Stomach (tissue), 9 donors: ENCODE results near the gene SLC24A3. TPM values are rescaled to one million over a fixed set of nuclear protein-coding genes. Genes with fewer than 3 reads are reported as not detected.

Experiments used
- DNase-seq, 2 donors: peaks; one replicate each; pipeline versions ENCODE4 v3.0.0 to v3.0.0-alpha.2; 2013 to 2019
- H3K27ac ChIP-seq, 5 donors: fragments of 200-600 bp in 4 of 5; sonication (generic) in 4 of 5; one replicate each; pipeline ENCODE4 v1.5.1; 2013 to 2019; ENCODE audit warnings: mild to moderate bottlenecking in 1 of 5, moderate library complexity in 1 of 5
- H3K27me3 ChIP-seq, 3 donors: fragments of 200-600 bp; sonication (generic); one replicate each; pipeline ENCODE4 v1.5.1; 2017 to 2019; ENCODE audit warnings: mixed run types in 1 of 3
- H3K36me3 ChIP-seq, 4 donors: fragments of 200-600 bp; sonication (generic); 1 replicate in 3 of 4; 2 replicates in 1 of 4; pipeline ENCODE4 v1.5.1; 2016 to 2019
- H3K4me1 ChIP-seq, 4 donors: fragments of 200-600 bp; sonication (generic); one replicate each; pipeline ENCODE4 v1.5.1; 2016 to 2019
- H3K4me3 ChIP-seq, 4 donors: fragments of 200-600 bp; sonication (generic) in 3 of 4; one replicate each; pipeline ENCODE4 v1.5.1; 2016 to 2019; ENCODE audit warnings: mild to moderate bottlenecking in 1 of 4
- H3K9me3 ChIP-seq, 4 donors: fragments of 200-600 bp; sonication (generic); one replicate each; pipeline ENCODE4 v1.5.1; 2016 to 2019
- EP300 ChIP-seq: sonication (generic); formaldehyde crosslinking; IDR thresholded peaks from one replicate; pipeline ENCODE4 v1.6.1; 2017; ENCODE audit warnings: antibody characterized with exemption
- POLR2A ChIP-seq, 4 donors: fragments of 450-650 bp; IDR thresholded peaks; one replicate each; pipeline ENCODE4 v1.6.1; 2016; ENCODE audit warnings: antibody characterized with exemption in 4 of 4, control low read depth in 2 of 4, mild to moderate bottlenecking in 1 of 4, moderate library complexity in 1 of 4
- POLR2AphosphoS5 ChIP-seq, 3 donors: sonication (generic); formaldehyde crosslinking; IDR thresholded peaks; one replicate each; pipeline ENCODE4 v1.6.1; 2016; ENCODE audit warnings: antibody characterized with exemption in 3 of 3
- WGBS, 5 donors: extraction: QIAGEN DNeasy Blood & Tissue Kit in 3 of 5; methylation state at CpG; one replicate each; pipeline versions ENCODE4 v1.1.5 to v1.1.7; 2013 to 2018; 5-methylcytosine and 5-hydroxymethylcytosine counted together
- intact Hi-C: fragments of 100-400 bp; cut with DNase I; formaldehyde crosslinking; loops from one replicate; pipeline ENCODE4 v1.15.1; 2023; ENCODE audit warnings: low total_unique reads
- polyA plus RNA-seq, 3 donors: library from polyadenylated mRNA; stranded (reverse); fragments of 200-250 nt; gene quantifications; one replicate each; pipeline ENCODE4 v1.2.3, GENCODE V29; 2013
- total RNA-seq, 5 donors: library from RNA; depleted of rRNA; stranded (reverse); fragments of >200 nt; gene quantifications; one replicate each; pipeline versions ENCODE4 v1.1.0 to v1.2.3, GENCODE V29; 2014 to 2016
- TF ChIP-seq, protein P1 (sequence below), 7 experiments: fragments of 450-650 bp in 4 of 7; fragments of 200-600 bp in 3 of 7; sonication (generic) in 3 of 7; IDR thresholded peaks; one replicate each; pipeline ENCODE4 v1.5.1; 2016 to 2019; ENCODE audit warnings: antibody characterized with exemption in 7 of 7, control low read depth in 2 of 7, mild to moderate bottlenecking in 1 of 7
- donor health status: healthy with polysubstance abuse.
- donor health status: Bipolar disorder and iron deficiency.
- donor health status: healthy.

The SLC24A3 gene
- total and polyA plus RNA-seq, 8 donors = 1.8 to 9.0 (median 4.5) TPM

- Histone ChIP-seq H3K27me3 (no peaks in the 10 kb centered on the region), H3K27ac (no peak overlapping the region), H3K9me3 (no peaks in the 10 kb centered on the region), H3K4me3 (no peak overlapping the region), H3K36me3 (no peaks in the 10 kb centered on the region), H3K4me1 (peaks cover 0 to 8% (median 5%) of the 10 kb centered on the region in 4 donors)
- no peak for TF ChIP-seq POLR2AphosphoS5 (IDR thresholded peaks at IDR 0.05)
- TF ChIP-seq EP300 = no peak
- no peak for TF ChIP-seq POLR2A (IDR thresholded peaks at IDR 0.05)
- TF ChIP-seq, protein P1, sequence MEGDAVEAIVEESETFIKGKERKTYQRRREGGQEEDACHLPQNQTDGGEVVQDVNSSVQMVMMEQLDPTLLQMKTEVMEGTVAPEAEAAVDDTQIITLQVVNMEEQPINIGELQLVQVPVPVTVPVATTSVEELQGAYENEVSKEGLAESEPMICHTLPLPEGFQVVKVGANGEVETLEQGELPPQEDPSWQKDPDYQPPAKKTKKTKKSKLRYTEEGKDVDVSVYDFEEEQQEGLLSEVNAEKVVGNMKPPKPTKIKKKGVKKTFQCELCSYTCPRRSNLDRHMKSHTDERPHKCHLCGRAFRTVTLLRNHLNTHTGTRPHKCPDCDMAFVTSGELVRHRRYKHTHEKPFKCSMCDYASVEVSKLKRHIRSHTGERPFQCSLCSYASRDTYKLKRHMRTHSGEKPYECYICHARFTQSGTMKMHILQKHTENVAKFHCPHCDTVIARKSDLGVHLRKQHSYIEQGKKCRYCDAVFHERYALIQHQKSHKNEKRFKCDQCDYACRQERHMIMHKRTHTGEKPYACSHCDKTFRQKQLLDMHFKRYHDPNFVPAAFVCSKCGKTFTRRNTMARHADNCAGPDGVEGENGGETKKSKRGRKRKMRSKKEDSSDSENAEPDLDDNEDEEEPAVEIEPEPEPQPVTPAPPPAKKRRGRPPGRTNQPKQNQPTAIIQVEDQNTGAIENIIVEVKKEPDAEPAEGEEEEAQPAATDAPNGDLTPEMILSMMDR (IDR thresholded peaks at IDR 0.05) = no peak
- no peak for DNase-seq
- intact Hi-C loops = no loop called here
- 87 to 93% (median 90%) methylated on average over 5 of the region's 5 CpGs for WGBS, 5 donors
Observed at GRCh38 chr20:19589787-19590362, 377.4 kb downstream of the SLC24A3 start.

- H3K4me1 ChIP-seq = peaks cover 0 to 8% (median 5%) of the 10 kb centered on the region in 4 donors
- H3K36me3 ChIP-seq = no peaks in the 10 kb centered on the region
- no peaks in the 10 kb centered on the region for H3K27me3 ChIP-seq
- H3K27ac ChIP-seq = no peak overlapping the region
- TF ChIP-seq EP300 (no peak), POLR2A (IDR thresholded peaks at IDR 0.05) (no peak)
- TF ChIP-seq, protein P1 (IDR thresholded peaks at IDR 0.05) = no peak
- intact Hi-C loops = no loop called here
- no peak overlapping the region for H3K4me3 ChIP-seq
- WGBS, 5 donors = 94 to 97% (median 96%) methylated on average over 2 to 3 of the region's 3 CpGs
- DNase-seq = no peak
- no peaks in the 10 kb centered on the region for H3K9me3 ChIP-seq
Observed at GRCh38 chr20:19590382-19590781, 377.9 kb downstream of the SLC24A3 start.

GRCh38 chr20:19593762-19594161 lies 381.3 kb downstream of the SLC24A3 start:
- H3K4me1 ChIP-seq = peaks cover 0 to 6% (median 5%) of the 10 kb centered on the region in 4 donors
- 94 to 98% (median 96%) methylated on average over 7 of the region's 7 CpGs for WGBS, 5 donors
- no peak overlapping the region for H3K4me3 ChIP-seq
- TF ChIP-seq, protein P1 (IDR thresholded peaks at IDR 0.05) = no peak
- TF ChIP-seq EP300 (no peak), POLR2AphosphoS5 (IDR thresholded peaks at IDR 0.05) (no peak), POLR2A (IDR thresholded peaks at IDR 0.05) (no peak)
- DNase-seq = no peak
- intact Hi-C loops = no loop called here
- no peaks in the 10 kb centered on the region for H3K27me3 ChIP-seq
- no peaks in the 10 kb centered on the region for H3K9me3 ChIP-seq
- H3K36me3 ChIP-seq = no peaks in the 10 kb centered on the region
- H3K27ac ChIP-seq = no peak overlapping the region

DNA sequence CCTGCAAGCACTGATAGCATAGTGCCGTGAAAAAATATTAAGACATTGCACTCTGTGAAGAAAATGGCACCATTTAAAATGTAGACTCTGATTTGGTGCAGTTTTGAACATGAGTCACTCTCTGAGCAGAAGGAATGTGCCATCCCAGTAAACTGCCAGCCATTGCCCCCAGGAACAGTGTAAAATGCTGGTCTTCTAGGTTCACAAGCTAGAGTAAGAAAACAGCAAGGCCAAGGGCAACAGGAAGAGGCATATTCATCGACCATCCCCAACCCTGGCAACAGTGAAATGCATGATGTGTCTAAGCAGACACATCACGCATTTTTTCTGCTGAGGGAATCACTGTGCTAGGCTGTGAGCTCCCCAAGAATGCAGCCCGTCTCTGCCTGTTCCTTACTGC lies 382.5 kb downstream of the SLC24A3 start:
- no peak for DNase-seq
- intact Hi-C loops = no loop called here
- no peak for TF ChIP-seq EP300
- no peak for TF ChIP-seq POLR2AphosphoS5 (IDR thresholded peaks at IDR 0.05)
- TF ChIP-seq, protein P1 (IDR thresholded peaks at IDR 0.05) = no peak
- TF ChIP-seq POLR2A (IDR thresholded peaks at IDR 0.05) = no peak
- Histone ChIP-seq H3K9me3 (no peaks in the 10 kb centered on the region), H3K4me1 (no peaks in the 10 kb centered on the region), H3K27ac (no peak overlapping the region), H3K36me3 (no peaks in the 10 kb centered on the region), H3K4me3 (no peak overlapping the region), H3K27me3 (no peaks in the 10 kb centered on the region)
- WGBS, 5 donors = 80 to 94% (median 89%) methylated on average over 3 to 4 of the region's 4 CpGs
